Mucosa of gallbladder (tissue), 1 donor: ENCODE measurements around the gene FLT4. TPM values are rescaled to one million over a fixed set of nuclear protein-coding genes. Genes with fewer than 3 reads are reported as not detected.
"Not testable (repeated sequence)": the region's sequence is repeated elsewhere in the genome, so short reads cannot be mapped to it uniquely, and the experiment has no call there.

Experiments
- DNase-seq: peaks from one replicate; pipeline ENCODE4 v3.0.0-alpha.2; 2020; ENCODE audit warnings: low spot score
- total RNA-seq: library from RNA; stranded (reverse); gene quantifications from one replicate; pipeline ENCODE4 v1.2.1, GENCODE V29; 2021
- donor health status: DM: no; HTN: no; CAD: no.

Gene FLT4
- 11.1 TPM for total RNA-seq

DNA sequence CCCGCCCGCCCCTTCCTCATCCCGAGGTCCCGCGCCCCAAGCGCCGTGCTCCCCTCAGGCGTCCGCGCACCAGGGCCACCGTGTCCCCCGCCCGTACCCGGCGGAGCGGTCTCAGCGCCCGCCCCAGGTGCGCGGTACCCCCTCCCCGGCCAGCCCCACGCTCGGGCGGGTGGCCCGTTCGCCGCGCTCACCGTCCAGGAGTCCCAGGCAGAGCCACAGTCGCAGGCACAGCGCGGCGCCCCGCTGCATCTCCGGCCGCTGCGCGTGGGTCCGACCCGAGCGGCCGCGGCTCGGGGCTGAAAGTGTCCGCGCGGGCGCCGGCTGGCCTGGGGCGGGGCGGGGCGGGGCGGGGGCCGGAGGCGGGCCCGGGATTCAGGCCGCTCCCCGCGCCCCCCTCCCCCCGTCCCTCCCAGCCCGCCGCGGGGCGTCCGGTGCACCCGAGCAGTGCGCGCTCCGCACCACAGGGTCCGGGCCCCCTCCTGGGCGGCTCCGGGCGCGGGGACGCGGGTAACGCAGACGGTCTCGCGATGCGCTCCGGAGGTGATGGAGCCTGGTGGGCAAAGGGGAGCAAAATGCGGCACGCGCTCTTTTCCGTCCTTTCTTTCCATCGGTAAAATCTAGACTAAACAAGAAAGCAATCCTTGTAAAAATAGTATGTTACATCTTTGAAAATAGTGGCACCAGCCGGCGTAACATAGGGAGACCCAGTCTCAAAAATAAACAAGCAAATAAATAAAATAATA, at the start of gene FLT4:
FLT4 (minus strand) TSS at position 304 of the 743 bp plus-strand sequence; CDS start at position 249, 55 bp downstream.
- DNase-seq = no peak

DNA sequence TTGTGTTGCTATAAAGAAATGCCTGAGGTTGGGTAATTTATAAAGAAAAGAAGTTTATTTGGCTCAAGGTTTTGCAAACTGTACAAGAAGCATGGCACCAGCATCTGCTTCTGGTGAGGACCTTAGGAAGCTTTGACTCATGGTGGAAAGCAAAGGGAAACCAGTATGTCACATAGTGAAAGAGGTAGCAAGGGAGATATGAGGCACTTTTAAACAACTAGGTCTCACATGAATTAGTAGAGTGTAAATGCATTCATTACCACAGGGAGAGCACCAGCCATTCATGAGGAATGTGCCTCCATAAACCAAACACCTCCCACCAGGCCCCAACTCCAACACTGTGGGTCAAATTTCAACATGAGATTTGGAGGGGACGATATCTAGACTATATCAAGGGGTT, 49.6 kb upstream of the FLT4 start:
- no peak for DNase-seq

DNA sequence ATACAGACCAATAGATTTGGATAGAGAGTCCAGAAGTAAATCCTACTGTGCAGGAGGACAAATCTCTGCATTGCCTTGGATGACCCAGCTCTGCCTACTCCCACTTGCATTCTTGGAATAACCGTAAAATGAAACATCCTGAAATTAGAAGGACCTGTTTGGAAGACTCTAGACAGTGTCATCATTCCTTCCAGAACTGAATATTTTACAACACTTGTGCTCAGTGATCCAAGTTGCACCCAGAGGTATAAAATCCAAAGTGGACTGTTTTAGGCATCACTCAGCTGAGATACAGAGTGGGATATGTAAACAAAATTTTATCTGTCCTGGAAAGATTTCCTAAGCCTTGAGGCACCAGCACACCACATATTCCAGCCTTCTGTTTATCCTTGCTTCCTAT, 46.7 kb upstream of the FLT4 start:
- no peak for DNase-seq

DNA sequence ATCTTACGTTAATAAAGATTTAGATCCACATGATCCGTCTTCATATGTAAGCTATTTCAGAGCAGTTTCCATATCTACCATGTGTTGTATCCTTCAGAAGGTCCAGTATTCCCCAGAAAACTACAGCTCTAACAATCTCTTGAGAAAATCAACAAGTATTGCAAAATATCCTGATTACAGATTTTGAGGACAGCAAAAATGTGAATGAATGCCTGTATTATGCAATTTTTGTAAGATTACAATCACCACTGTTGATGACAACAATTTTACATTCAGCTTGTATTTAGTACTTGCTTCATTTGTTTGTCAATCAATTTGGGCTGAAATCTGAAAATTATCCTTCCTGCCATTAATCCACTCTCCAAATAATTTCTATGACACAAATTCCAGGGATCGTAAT, 43.0 kb upstream of the FLT4 start:
- DNase-seq = no peak

DNA sequence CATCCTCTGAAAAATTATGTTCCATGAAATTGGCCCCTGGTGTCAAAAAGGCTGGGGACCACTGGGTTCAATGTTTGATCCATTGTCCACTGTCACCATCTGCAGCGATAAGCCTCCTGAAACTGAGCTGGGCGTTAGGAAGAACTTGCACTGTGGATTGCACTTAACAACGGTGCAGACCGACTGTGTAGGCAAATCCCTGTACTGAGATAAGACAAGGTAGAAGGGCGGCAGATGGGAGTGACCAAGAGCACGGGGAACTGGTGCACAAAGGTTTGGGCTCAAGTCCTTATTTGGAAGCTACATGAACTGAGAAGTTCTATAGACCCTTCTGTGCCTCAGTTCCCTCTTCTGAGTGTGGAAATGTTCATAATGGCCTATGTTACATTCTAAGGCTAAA, 41.6 kb upstream of the FLT4 start:
- no peak for DNase-seq

DNA sequence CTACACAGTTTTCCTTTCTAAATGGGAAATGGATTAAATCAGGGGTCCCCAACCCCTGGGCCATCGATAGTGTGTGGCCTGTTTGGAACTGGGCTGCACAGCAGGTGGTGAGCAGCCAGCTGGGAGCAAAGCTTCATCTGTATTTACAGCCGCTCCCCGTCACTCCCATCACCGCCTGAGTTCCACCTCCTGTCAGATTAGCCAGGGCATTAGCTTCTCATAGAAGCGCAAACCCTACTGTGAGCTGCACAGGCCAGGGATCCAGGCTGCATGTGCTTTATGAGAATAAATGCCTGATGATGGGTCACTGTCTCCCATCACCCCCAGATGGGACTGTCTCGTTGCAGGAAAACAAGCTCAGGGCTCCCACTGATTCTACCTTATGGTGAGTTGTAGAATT, 41.2 kb upstream of the FLT4 start:
- DNase-seq = no peak

DNA sequence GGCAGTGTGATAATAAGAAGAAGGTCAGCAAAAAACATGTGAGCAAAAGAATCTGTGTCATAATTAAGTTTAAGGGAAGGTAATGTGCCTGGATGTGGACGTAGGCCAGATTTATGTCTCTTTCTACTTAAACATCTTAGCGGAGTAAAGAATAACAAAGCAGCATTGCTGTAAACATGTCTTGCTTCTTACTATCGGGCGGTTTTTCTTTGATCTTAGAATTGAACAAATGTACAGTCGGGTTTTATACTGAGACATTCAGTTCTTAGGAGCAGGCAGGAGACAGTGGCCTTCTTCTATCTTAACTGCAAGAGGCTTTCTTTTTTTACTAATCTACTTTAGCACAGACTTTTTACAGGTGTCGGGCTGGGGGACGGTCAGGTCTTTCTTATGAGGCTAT, 40.4 kb upstream of the FLT4 start:
- DNase-seq = no peak

DNA sequence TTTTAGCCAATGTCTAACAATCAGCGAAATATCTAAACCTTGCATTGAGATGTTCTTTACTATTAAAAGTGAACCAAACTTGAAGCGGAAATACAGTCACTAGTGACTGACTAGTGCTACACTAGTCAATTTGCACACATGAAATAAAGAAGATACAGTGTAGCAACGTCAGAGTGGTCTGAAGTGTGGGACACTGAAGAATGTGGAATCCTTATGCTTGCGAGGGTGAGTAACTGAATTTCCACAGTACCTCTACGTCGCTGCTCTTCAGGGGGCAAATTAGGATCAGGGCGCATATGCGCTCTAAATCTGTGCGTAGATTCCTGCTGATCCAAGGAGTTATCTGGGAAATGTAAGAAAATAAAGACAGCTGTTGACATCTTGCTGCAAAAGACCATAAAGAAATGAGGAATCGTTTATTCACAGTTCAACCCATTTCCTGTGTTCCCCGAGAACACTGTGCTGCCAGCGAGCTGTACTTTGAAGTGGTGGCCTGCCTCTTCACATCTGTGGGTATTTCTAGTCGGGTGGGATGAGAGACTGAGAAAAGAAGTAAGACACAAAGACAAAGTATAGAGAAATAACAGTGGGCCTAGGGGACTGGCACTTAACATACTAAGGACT, 39.8 kb upstream of the FLT4 start:
- no peak for DNase-seq

DNA sequence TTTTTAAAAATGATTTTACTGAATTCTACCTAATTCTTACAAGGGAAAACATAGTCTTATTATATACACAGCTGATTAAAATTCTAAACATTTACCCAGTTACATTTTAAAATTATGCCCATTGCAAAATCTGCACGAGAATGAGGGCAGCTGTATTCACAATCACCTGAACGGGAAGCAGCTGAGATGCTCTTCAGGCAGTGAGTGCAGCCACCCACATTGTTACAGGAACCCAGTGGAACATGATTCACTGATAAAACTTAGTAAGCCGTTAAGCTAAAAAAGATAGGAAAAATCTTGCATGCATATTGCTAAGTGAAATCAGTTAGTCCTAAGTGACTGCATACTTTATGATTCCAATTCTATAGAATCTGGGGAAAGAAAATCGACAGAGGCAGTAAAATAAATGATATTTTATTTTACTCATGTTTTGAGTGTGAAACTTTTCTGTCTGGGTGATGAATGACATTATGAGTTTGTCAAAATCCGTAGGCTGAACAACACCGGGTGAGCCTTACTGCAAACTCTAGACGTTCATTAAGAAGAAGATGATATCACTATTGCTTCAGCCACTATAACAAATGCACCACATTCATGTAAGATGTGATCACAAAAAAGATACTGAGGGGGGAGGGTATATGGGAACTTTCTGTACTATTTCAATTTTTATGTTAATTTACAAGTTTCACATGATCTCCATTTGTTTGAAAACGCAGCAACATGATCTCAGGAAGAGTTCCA, 39.1 kb upstream of the FLT4 start:
- no peak for DNase-seq

DNA sequence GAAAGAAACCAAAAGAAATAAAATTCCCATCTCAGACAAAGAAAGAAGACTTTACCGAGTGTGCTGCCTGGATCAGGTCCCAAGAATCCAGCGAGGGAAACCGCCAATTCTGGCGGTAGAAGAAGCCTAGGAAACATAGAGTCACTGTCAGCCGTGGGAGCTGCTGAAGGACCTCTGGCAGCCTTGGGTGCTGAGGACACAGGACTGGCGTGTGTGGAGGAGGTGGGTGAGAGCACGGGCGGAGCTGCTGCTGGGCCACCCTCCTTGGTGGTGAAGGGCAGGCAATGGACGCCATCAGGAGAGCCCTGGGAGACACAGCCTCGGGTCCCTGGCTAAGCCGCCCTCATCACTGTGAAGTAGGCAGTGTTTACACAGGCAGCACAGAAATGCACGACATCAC, 37.4 kb upstream of the FLT4 start:
- DNase-seq = not testable (repeated sequence)

DNA sequence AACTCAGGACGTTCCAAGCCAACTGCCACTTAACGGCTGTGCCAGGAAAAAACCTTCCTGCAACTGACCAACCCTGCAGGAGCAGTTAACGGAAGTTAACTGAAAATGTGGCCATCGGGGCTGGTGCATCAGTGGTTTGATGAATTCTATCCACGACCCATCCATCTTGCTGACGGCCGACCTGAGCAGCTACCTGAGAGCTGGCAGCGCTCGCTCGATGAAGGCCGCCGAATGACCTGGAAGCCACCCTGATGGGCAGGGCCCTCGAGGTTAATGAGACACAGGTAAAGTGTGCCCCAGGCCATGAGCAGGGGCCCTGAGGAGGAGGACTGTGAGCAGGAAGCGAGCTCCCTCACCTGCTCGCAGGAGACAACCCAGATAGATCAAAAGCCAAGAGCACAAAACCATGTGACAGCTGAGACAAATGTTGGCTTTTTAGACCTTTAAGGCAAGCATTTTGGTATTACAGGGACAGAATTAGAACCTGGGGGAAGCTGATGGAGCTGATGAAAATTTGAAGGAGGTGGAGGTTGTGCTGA, 35.3 kb upstream of the FLT4 start:
- no peak for DNase-seq

DNA sequence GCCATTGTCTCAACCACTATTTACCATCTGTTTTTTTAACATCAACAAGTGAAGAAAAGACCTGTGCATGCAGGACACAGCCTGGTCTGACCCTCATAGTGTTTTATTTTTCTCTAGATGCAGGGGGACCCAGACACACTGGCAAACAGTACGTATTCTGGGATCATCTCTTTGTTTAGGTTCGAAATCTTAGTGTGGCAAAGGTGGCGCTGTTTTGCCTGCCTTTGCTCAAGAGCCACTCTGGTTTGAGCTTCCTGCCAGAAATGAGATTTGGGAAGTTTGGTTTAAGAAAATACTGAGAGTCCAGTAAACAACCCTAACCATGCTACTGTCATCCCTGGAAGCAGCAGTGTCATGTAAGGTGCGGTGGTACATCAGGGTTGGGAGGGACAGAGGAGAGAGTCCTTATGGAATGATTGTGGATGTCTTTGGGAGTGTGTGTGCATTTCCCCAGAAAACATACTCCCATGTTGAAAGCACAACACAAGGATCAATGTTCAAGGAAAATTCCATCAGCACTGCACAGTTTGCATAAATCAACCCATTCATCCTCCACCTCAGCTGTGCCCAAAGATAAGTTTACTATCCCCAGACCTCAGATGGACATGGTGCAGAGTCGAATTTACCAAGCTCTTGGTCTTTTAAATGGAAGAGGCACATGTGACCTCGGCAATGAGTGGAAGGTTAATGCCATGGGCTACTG, 34.0 kb upstream of the FLT4 start:
- DNase-seq = no peak

DNA sequence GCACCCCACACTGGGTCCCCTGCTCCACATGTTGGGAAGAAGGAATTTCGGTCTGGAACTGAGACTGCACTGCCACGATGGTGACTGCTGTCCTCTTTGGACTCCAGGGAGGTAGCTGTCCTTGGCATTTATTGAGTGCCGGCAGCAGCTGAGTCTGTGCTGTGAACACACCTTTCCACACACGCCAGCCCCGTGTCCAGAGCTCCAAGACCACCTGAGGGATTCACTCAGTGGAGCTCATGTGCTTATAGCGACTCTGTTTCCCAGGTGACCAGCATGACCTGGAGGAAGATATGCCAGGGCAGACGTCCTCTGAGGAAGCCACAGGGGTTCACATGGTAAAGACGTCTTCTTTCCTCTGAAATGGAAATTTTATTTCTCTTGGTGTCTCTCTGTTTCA, 33.2 kb upstream of the FLT4 start:
- DNase-seq = no peak

DNA sequence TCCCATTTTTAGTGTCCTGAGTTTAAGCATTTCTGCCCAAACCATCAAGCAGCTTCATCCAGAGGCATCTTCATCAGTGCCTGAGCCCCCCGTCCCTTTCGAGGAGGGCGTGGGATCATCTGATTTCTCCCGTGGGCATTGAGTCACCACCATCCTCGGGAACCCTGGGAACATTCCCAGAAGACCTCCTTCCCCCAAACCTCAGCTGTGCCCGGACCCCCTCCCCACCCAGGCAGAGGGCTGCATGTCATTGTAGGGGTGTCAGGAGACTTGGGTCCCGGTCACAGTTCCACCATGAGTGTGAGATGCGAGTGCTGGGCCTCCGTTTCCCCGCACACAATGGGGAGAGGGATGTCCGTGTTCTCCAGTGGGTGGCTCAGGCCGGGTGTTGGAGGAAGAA, 32.6 kb upstream of the FLT4 start:
- not testable (repeated sequence) for DNase-seq

DNA sequence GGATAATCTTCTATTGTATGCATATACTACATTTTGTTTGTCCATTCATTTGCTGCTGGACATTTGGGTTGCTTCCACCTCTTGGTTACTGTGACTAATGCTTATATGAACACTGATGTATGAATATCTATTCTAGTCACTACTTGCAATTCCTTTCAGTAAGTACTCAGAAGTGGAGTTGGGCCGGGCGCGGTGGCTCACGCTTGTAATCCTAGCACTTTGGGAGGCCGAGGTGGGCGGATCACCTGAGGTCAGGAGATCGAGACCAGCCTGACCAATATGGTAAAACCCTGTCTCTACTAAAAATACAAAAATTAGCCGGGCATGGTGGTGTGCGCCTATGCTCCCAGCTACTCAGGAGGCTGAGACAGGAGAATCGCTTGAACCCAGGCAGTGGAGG, 28.9 kb upstream of the FLT4 start:
- DNase-seq = not testable (repeated sequence)

DNA sequence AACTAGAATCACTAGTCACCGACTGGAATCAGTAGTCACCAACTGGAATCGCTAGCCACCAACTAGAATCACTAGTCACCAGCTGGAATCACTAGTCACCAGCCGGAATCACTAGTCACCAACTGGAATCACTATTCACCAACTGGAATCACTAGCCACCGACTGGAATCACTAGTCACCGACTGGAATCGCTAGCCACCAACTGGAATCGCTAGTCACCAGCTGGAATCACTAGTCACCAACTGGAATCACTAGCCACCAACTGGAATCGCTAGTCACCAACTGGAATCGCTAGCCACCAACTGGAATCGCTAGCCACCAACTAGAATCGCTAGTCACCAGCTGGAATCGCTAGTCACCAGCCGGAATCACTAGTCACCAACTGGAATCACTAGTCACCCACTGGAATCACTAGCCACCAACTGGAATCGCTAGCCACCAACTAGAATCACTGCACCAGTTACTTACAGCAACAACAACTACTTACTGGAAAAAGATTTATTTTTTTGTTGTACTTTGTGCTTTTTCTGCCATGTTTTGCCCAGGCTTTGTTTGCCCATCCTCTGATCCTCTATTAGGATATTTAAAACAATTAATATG, 25.7 kb upstream of the FLT4 start:
- no peak for DNase-seq

DNA sequence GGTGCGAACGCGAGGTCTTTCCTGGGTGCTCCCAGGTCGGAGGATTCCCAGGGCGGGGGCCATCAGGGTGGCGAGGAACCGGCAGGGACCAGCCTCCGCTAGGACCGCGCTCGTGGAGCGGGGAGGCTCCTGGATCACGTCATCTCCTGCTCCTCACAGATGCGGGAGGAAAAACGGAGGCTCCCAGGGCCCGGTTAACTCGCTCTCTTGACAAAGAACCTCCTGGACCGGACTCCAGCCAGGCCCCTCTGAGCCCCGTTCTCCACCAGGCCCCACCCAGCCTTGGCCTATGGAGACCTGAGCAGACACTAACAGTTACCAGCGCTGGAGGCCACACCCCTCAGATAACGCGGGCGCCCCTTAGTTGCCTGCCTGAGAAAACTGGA, 24.7 kb upstream of the FLT4 start:
- not testable (repeated sequence) for DNase-seq

DNA sequence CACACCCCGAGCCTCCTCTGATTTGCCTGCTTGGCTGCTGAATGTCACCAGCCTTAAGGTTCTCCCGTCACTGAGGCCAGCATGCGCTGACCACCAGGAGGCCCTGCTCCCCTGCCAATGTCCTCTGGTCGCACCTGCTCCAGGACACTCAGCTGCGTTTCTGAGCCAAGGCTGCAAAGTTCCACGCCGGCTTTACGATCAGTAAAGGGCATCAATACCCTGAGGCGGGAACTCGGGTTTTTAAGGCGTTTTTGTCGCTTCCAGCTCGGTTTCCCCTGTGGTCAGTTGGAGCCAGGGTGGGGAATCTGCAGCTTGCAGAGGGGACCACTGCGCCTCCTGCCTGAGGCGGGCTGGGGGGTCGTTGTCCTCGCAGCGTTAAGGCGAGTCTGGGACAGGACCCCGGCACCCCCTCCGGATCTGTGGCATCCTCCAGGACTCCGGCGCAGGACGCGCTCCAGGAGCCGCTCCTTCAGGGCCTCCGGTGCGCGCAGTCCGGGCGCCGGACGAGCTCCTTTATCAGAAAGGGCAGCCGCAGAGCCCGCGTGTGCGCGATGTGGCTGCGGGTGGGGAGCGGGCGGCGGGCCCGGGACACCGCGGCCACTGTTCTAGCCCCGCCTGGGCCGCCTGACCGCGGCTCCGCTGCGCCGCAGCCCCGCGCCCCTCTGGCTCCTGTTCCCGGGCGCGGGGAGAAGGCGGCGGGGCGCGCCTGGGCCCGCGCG, 24.1 kb upstream of the FLT4 start:
- DNase-seq = no peak

DNA sequence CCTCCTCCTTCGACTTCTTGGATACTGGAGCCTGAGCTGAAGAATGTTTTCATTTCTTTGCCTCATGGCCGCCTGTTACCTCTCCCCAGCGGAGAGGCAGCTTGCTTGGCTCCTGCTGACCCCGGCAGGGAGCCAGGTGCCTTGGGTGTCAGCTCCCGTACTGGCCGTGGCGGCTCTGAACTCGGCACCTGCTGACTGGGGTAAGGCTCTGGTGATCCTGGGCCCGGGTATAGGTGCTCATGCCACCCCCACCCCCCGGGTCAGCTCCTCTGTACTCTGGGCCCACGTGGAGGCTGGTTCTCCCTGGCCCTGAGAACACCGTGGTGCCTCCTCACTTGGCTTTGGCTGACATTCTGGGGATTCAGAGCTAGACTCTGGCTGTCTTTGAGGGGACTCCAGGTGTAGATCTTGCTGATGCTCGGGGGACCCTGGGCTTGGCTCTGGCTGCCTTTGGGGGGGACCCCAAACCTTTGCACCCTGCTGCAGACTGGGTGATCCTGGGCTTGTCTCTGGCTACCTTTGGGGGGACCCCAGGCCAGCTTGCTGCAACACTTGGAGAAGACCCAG, 22.6 kb upstream of the FLT4 start:
- DNase-seq = not testable (repeated sequence)

DNA sequence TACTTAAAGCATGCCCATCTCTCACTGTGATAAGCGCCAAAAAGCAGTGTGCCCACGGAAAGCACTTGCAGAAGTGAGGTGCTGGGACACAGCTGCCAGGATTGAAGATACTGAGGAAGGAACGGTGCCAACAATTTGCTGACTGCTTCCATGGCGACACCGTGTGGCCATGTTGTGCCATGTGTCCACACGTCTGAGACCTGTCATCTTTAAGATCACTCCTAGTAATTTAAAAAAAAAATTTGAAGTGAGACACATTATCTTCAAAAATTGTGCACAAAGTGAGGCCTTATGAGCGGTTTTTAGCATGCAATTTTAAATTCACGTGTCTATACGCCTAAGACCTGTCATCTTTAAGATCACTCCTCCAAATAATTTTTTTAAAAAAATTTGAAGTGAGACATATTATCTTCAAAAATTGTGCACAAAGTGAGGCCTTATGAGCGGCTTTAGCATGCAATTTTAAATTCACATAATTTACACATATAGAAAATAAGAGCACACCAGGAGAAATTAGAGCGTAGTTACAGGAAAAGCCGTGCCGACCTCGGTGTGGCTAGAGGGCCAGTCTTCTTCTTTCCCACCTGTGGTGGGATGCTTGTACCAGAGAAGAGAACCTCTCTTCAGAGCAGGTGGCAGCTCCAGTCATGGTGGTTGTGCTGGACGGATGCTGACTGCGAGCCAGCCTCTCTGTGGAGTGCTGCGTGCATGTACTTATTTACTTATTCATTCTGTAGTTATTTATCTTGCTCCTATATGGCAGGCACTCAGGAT, 21.4 kb upstream of the FLT4 start:
- peak; percentile 46 for DNase-seq
